ENCODE measurements around the gene WNK3.
A peak's percentile ranks its signal among the peaks of the same experiment; 100 is the strongest.

The WNK3 gene

GRCh38 chrX:54181202-54181953 is 176.5 kb downstream of the WNK3 start:
- TF ChIP-seq CTCF (IDR thresholded peaks at IDR 0.05; ENCODE audit: low read depth, low read length), result no peak
- no peak for DNase-seq (ENCODE audit: extremely low read depth, low read depth)

GRCh38 chrX:54180403-54180802 is 177.4 kb downstream of the WNK3 start:
- TF ChIP-seq CTCF (IDR thresholded peaks at IDR 0.05; ENCODE audit: low read depth, low read length), result no peak

GRCh38 chrX:54178100-54178940 is 179.5 kb downstream of the WNK3 start:
- peak; percentile 25 for DNase-seq (ENCODE audit: extremely low read depth, low read depth)

More at GRCh38 chrX:54180403-54180802, 177.4 kb downstream of the WNK3 start:
- DNase-seq (ENCODE audit: extremely low read depth, low read depth), result no peak

GRCh38 chrX:54177306-54177705 is 180.5 kb downstream of the WNK3 start:
- DNase-seq (ENCODE audit: extremely low read depth, low read depth), result no peak
- no peak for TF ChIP-seq CTCF (IDR thresholded peaks at IDR 0.05; ENCODE audit: low read depth, low read length)

More at GRCh38 chrX:54178100-54178940, 179.5 kb downstream of the WNK3 start:
- TF ChIP-seq CTCF (IDR thresholded peaks at IDR 0.05; ENCODE audit: low read depth, low read length), result no peak

- no peak for TF ChIP-seq CTCF (IDR thresholded peaks at IDR 0.05; ENCODE audit: low read depth, low read length)
- no peak for DNase-seq (ENCODE audit: extremely low read depth, low read depth)
Observed at GRCh38 chrX:54173791-54174190, 184.1 kb downstream of the WNK3 start.

GRCh38 chrX:54172455-54172854 is 185.4 kb downstream of the WNK3 start:
- TF ChIP-seq CTCF (IDR thresholded peaks at IDR 0.05; ENCODE audit: low read depth, low read length), result no peak

More at GRCh38 chrX:54172455-54172854, 185.4 kb downstream of the WNK3 start:
- DNase-seq (ENCODE audit: extremely low read depth, low read depth), result no peak

Measured in AG09319 (cell line).